DND-41 (cell line): ENCODE measurements around the gene MACF1.

Experiments
- ATAC-seq: fragments of 200-7000 bp; cut with Tn5 transposase; 3 replicates; pipeline ENCODE4 v1.9.1; 2021; ENCODE audit warnings: low read depth; ENCODE audit not compliant: insufficient read depth
- DNase-seq: peaks from one replicate; pipeline ENCODE4 v3.0.0-alpha.2; 2020
- H2AFZ ChIP-seq: 2 replicates; pipeline ENCODE4 v1.6.0; 2012; ENCODE audit warnings: low read depth, low read length
- H3K27ac ChIP-seq: 2 replicates; pipeline ENCODE4 v1.5.1; 2012; ENCODE audit warnings: low read length, inconsistent platforms
- H3K27me3 ChIP-seq: fragments of 200-600 bp; sonication (generic); 2 replicates; pipeline ENCODE4 v1.6.0; 2012; ENCODE audit warnings: low read length, mild to moderate bottlenecking, inconsistent platforms; ENCODE audit not compliant: insufficient read depth, poor library complexity
- H3K36me3 ChIP-seq: 2 replicates; pipeline ENCODE4 v1.5.1; 2012; ENCODE audit warnings: low read length, inconsistent platforms; ENCODE audit not compliant: insufficient read depth
- H3K4me1 ChIP-seq: 2 replicates; pipeline ENCODE4 v1.5.1; 2012; ENCODE audit warnings: mild to moderate bottlenecking, low read length; ENCODE audit not compliant: insufficient read depth
- H3K4me2 ChIP-seq: 2 replicates; pipeline ENCODE4 v1.6.0; 2012; ENCODE audit warnings: mild to moderate bottlenecking, moderate library complexity, low read length, inconsistent platforms; ENCODE audit not compliant: insufficient read depth
- H3K4me3 ChIP-seq, 2 experiments: fragments of 200-600 bp in 1 of 2; shearing (Covaris generic) in 1 of 2; 2 replicates each; pipeline ENCODE4 v1.5.1; 2012 to 2016; ENCODE audit warnings: inconsistent platforms in 2 of 2, low read length in 2 of 2, mild to moderate bottlenecking in 2 of 2, low read depth in 1 of 2, moderate library complexity in 1 of 2
- H3K79me2 ChIP-seq: 2 replicates; pipeline ENCODE4 v1.6.0; 2012; ENCODE audit warnings: low read length, inconsistent platforms; ENCODE audit not compliant: insufficient read depth
- H3K9ac ChIP-seq: 2 replicates; pipeline ENCODE4 v1.6.0; 2012; ENCODE audit warnings: low read depth, mild to moderate bottlenecking, inconsistent platforms, low read length, moderate library complexity
- H3K9me3 ChIP-seq: 2 replicates; pipeline ENCODE4 v1.5.1; 2012; ENCODE audit warnings: low read length, moderate library complexity, mild to moderate bottlenecking, inconsistent platforms; ENCODE audit not compliant: insufficient read depth, severe bottlenecking
- H4K20me1 ChIP-seq: 2 replicates; pipeline ENCODE4 v1.6.0; 2012; ENCODE audit warnings: low read length; ENCODE audit not compliant: insufficient read depth
- CTCF ChIP-seq: IDR thresholded peaks from 2 replicates; pipeline ENCODE4 v1.5.1; 2012; ENCODE audit warnings: borderline replicate concordance, low read length, moderate library complexity, mild to moderate bottlenecking; ENCODE audit not compliant: poor library complexity, severe bottlenecking; ENCODE audit errors: extremely low read depth
- EZH2 ChIP-seq: IDR thresholded peaks from 3 replicates; pipeline ENCODE4 v1.6.1; 2012; ENCODE audit warnings: borderline replicate concordance, low read depth, mild to moderate bottlenecking, moderate library complexity, low read length, inconsistent platforms; ENCODE audit not compliant: severe bottlenecking

MACF1 gene

GRCh38 chr1:39397487-39397886 lies 193.0 kb downstream of the MACF1 start:
- Histone ChIP-seq H3K79me2 (peaks cover 12% of the 10 kb centered on the region; the same call in 1 of the 2 replicates), H3K4me1 (no peaks in the 10 kb centered on the region), H3K9me3 (no peaks in the 10 kb centered on the region), H2AFZ (no peak overlapping the region), H3K27me3 (no peaks in the 10 kb centered on the region), H3K36me3 (peaks cover 10% of the 10 kb centered on the region; the same call in 1 of the 2 replicates), H3K4me2 (no peak overlapping the region), H4K20me1 (peaks cover 2% of the 10 kb centered on the region), H3K9ac (no peak overlapping the region), H3K27ac (no peak overlapping the region), H3K4me3 (no peak overlapping the region)
- no peak for DNase-seq
- TF ChIP-seq CTCF (no peak), EZH2 (no peak)
- ATAC-seq = no peak

- Histone ChIP-seq H3K79me2 (peaks cover 12% of the 10 kb centered on the region; the same call in 1 of the 2 replicates), H3K4me1 (no peaks in the 10 kb centered on the region), H3K36me3 (0 out of 2 replicates have a peak, but pooled peaks cover 3% of the 10 kb centered on the region), H3K27me3 (no peaks in the 10 kb centered on the region), H3K27ac (no peak overlapping the region), H3K4me2 (no peak overlapping the region), H3K9ac (no peak overlapping the region), H3K4me3 (no peak overlapping the region), H3K9me3 (no peaks in the 10 kb centered on the region), H4K20me1 (peaks cover 2% of the 10 kb centered on the region), H2AFZ (no peak overlapping the region)
- ATAC-seq (peak; percentile 57), DNase-seq (no peak)
- no peak for TF ChIP-seq CTCF
- TF ChIP-seq EZH2 = no peak
These were observed 194.0 kb downstream of the MACF1 start for GRCh38 chr1:39398278-39399021.

- no peaks in the 10 kb centered on the region for H3K4me1 ChIP-seq
- H3K27me3 ChIP-seq = no peaks in the 10 kb centered on the region
- ATAC-seq (no peak), DNase-seq (no peak)
- H2AFZ ChIP-seq = no peak overlapping the region
- H3K9ac ChIP-seq = no peak overlapping the region
- H3K36me3 ChIP-seq = 0 out of 2 replicates have a peak, but pooled peaks cover 3% of the 10 kb centered on the region
- no peak overlapping the region for H3K4me2 ChIP-seq
- TF ChIP-seq EZH2 (no peak), CTCF (no peak)
- H3K27ac ChIP-seq = no peak overlapping the region
- H3K79me2 ChIP-seq = no peaks in the 10 kb centered on the region; the same call in 1 of the 2 replicates
- no peaks in the 10 kb centered on the region for H3K9me3 ChIP-seq
- H4K20me1 ChIP-seq = no peaks in the 10 kb centered on the region
- no peak overlapping the region for H3K4me3 ChIP-seq
These were observed 196.6 kb downstream of the MACF1 start for GRCh38 chr1:39401106-39401505.
